ENCODE data around the gene CXCL5.

The CXCL5 gene

GRCh38 chr4:73998040-73999011, at the start of gene CXCL5:
CXCL5 (minus strand) TSS chr4:73998677; CDS start chr4:73998581, 96 bp downstream.
- peak; percentile 55 for DNase-seq

GRCh38 chr4:74047152-74047551, 48.7 kb upstream of the CXCL5 start:
- DNase-seq = no peak

- no peak for DNase-seq
These were observed 47.3 kb upstream of the CXCL5 start for GRCh38 chr4:74045772-74046171.

DNA sequence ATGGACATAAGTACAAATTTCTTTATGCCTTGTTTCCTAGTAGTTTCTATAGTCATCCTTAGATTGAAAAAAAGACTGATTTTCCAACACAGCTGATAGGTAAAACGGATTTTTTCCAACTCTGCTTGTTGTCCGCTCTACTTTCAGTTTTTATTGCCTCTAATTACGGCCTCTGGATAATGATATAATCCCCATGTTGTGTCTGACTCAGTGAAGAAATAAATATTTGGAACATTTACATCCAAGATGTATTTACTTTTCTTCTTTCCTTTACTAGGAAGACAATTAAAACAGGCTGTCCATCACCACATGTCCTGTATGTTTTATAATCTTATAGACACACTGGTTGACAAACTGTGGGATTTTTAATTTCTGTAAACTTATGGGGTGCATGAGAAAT, 46.8 kb upstream of the CXCL5 start:
- DNase-seq = no peak

DNA sequence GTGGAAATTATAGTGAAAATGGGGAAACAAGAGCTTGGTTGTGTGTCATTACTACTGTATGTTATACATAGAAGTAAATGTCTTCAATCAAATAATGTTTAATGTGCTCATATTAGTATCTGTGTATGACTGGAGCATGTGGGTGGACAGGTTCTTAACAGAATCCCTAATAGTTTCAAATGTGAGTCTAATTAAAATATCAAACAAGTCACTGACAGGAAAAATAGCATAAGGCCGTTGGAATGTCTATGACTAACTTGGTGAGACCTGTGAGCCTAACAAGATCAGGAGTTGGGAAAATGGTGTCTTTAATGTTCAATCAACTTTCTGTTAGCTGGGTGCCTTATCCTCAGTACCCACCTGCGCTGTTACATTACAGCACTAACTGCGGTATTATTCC, 46.2 kb upstream of the CXCL5 start:
- no peak for DNase-seq

DNA sequence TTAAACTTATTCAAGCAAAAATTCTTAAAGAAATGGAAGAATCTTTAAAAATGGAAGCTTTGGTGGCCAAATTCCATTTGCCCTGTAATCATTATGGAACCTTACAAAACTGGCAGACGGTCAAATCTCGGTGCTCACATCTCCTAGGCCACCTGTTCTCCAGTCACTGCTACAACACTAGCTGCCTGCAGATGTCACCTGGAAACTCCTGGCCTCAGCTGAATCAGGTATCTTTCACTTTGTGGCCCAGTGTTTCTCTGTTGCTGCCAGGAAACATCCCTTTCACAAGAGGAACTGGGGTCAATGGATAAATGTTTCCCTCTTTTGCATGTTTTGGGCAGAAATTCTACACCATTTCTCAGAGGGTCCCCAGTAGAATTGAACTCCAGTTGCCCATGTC, 44.2 kb upstream of the CXCL5 start:
- DNase-seq = no peak

DNA sequence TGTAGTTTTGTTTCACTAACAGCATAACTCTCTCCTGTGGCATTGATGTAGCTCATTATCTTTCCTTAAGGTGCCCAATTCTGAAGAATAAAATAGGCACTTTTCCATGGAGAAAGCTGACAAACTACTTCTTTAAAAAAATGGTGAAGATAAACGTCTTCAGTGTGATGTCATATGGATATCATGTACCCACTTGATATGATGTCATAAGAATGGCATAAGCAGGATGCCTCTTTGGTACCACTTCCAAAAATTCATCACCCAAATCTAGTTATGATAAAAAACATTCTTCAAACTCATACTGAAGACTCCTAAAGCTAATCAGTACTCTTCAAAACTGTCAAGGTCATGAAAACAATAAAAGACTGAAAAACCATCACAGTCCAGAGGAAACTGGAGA, 42.9 kb upstream of the CXCL5 start:
- no peak for DNase-seq

DNA sequence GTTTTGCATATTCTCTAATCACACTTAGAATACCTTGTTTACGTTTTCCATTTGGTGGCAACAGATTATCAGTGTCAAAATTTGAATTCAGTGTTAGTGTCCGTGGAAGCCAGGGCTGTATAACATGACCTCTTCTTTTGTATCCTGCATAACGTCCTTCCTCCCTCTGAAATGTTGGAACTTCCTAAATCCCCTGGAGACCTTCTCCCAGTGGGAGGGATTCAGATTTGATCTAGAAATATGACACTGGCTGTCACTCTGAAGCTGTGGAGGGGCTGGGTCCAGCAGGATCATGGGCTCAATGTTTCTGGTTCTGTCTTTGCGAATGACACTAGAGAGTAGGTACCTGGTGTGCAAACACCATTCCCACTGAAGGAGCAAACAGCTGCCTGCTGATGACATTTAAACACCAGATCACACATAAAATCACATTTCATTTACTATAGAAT, 40.9 kb upstream of the CXCL5 start:
- no peak for DNase-seq

GRCh38 chr4:74038425-74039314, 40.2 kb upstream of the CXCL5 start, which contains the start of gene CXCL3:
CXCL3 (minus strand) TSS chr4:74038689; CDS start chr4:74038611, 78 bp downstream.
- DNase-seq = peak; percentile 79

GRCh38 chr4:74038086-74038424, 39.6 kb upstream of the CXCL5 start:
- DNase-seq = peak; percentile 47

DNA sequence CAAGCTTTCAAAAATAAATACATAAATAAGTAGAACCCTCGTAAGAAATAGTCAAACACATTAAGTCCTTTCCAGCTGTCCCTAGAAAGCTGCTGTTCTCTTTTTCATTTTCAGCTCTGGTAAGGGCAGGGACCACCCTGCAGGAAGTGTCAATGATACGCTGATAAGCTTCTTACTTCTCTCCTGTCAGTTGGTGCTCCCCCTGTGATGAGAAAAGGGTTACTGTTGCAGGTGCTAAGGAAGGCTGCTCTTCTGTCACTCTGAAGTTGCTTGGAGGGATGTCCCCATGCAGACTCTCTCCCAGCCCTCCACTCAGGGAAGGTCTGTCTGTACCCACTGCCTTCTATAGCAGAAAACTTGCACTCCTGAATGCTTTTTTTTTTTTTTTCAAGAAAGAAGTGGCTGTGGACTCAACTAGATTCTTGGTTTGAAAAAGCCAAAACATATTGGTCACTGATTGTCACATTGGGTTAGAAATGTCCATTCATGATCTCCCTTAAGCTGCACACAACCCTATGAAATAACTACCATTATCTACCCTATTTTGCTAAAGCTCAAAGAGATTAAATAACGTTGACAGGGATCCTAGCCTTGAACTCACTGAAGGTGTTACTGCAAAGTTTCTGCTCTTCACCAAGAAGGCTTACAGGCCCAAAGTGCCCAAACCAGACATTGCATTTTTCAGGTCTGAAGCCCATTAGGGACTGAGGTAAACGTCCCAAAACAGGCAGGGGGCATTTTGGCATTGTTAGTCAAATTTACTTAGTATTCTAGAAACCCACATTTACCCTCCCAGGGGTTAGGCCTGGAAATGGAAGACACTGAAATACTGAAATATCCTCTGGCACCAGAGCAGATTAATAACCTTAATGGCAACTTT, 38.8 kb upstream of the CXCL5 start:
- peak; percentile 74 for DNase-seq

- DNase-seq = no peak
These were observed 35.3 kb upstream of the CXCL5 start for GRCh38 chr4:74033739-74034138.

- no peak for DNase-seq
These were observed 33.6 kb upstream of the CXCL5 start for GRCh38 chr4:74032064-74032463.

- no peak for DNase-seq
These were observed 33.1 kb upstream of the CXCL5 start for GRCh38 chr4:74031576-74031975.

- no peak for DNase-seq
These were observed 31.8 kb upstream of the CXCL5 start for GRCh38 chr4:74030285-74030684.

DNA sequence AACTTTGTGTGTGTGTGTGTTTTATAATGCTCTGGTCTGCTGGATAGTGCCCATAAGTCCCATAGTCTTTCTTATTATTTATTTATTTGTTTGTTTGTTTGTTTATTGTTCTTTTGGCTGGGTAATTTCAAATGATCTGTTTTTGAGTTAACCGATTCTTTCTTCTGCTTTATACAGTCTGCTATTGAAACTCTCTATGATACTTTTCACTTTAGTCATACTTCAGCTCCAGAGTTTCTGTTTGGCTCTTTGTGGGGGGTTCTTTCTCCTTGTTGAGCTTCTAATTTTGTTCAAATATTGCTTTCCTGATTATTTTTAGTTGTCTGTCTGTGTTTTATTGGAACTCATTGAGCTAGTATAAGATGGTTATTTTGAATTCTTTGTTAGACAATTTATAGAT, 30.0 kb upstream of the CXCL5 start:
- no peak for DNase-seq

GRCh38 chr4:74023709-74024108, 25.2 kb upstream of the CXCL5 start:
- DNase-seq = no peak

DNA sequence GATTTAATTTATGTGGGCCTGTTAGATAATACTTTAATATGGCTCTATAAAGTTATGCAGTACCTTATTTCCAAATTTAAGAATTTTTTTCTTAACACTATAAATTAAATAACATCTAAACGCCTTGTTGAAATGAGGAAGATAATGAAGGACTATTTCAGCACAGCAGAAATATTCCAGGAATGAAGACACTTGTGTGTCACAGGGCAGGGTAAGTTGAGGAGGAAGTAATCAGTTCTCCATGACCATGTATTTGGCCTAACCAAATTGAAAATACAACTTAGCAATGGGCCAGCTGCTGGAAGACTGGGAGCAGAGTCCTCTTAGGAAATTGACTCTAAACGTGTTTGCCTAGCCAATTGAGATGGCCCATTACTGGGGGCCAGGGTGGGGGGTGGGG, 23.1 kb upstream of the CXCL5 start:
- DNase-seq = no peak

GRCh38 chr4:74018771-74019170, 20.3 kb upstream of the CXCL5 start:
- DNase-seq = peak; percentile 54

DNA sequence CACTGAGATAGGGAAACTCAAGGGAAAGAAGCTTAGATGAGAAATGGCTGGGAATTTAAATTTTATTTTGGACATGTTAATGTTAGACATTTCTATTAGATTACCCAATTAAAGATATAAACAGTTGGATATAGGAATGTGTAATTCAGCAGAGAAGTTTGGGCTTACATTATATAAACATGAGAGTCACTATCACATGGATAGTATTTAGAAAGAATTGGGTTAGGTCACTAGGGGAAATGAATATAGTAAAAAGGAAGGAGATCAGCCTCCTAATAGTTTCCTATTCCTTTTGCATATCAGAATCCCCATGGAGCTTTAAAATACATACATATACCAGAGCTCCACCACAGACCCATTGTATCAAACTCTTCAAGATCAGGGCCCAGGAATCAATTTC, 19.6 kb upstream of the CXCL5 start:
- DNase-seq = no peak

- DNase-seq = peak; percentile 64
These were observed 17.6 kb upstream of the CXCL5 start for GRCh38 chr4:74016068-74016467.

GRCh38 chr4:74015126-74015780, 16.8 kb upstream of the CXCL5 start:
- DNase-seq = no peak
